Non-pigmented ciliary epithelial cell (primary cell): Measurements from ENCODE around the gene GCK.
A peak's percentile ranks its signal among the peaks of the same experiment; 100 is the strongest.
"Not testable (repeated sequence)": the region's sequence is repeated elsewhere in the genome, so short reads cannot be mapped to it uniquely, and the experiment has no call there.

Source experiments
- DNase-seq: peaks from one replicate; pipeline ENCODE4 v3.0.0-alpha.2; 2010; ENCODE audit warnings: low read depth

Gene GCK

GRCh38 chr7:44141221-44141850 is 47.9 kb downstream of the GCK start, which contains the start of gene MYL7:
TSS of gene MYL7 (minus strand) at chr7:44141332. CDS start at chr7:44141305, 27 bp downstream.
- DNase-seq = no peak

GRCh38 chr7:44140341-44140740 is 48.9 kb downstream of the GCK start:
- no peak for DNase-seq

- no peak for DNase-seq
Observed at GRCh38 chr7:44139311-44140010, 49.8 kb downstream of the GCK start.

- DNase-seq = no peak
Observed at GRCh38 chr7:44138698-44139097, 50.5 kb downstream of the GCK start.

GRCh38 chr7:44136731-44137130 is 52.5 kb downstream of the GCK start:
- no peak for DNase-seq

- DNase-seq = no peak
Observed at GRCh38 chr7:44134943-44135628, 54.2 kb downstream of the GCK start.

GRCh38 chr7:44133295-44133694 is 55.9 kb downstream of the GCK start:
- no peak for DNase-seq

- no peak for DNase-seq
Observed at GRCh38 chr7:44132039-44132438, 57.2 kb downstream of the GCK start.

- DNase-seq = no peak
Observed at GRCh38 chr7:44131173-44132029, 57.8 kb downstream of the GCK start.

- no peak for DNase-seq
Observed at GRCh38 chr7:44128721-44129582, 60.3 kb downstream of the GCK start.

GRCh38 chr7:44127161-44127560 is 62.1 kb downstream of the GCK start:
- no peak for DNase-seq

- not testable (repeated sequence) for DNase-seq
Observed at GRCh38 chr7:44126574-44126973, 62.7 kb downstream of the GCK start.

- DNase-seq = no peak
Observed at GRCh38 chr7:44124822-44125202, 64.4 kb downstream of the GCK start.

- DNase-seq = peak; percentile 67
Observed at GRCh38 chr7:44123190-44124003, 65.8 kb downstream of the GCK start, which contains the start of gene POLD2. TSS of gene POLD2 (minus strand) at chr7:44123548. CDS start at chr7:44122053, 1,495 bp downstream.

GRCh38 chr7:44122529-44122928 is 66.7 kb downstream of the GCK start:
- DNase-seq = no peak

- DNase-seq = no peak
Observed at GRCh38 chr7:44121761-44122420, 67.3 kb downstream of the GCK start.

- no peak for DNase-seq
Observed at GRCh38 chr7:44120395-44120794, 68.8 kb downstream of the GCK start.

- no peak for DNase-seq
Observed at GRCh38 chr7:44119829-44120380, 69.3 kb downstream of the GCK start.

GRCh38 chr7:44117801-44118429 is 71.3 kb downstream of the GCK start:
- DNase-seq = no peak
